Stimulated activated naive CD8-positive, alpha-beta T cell treated with anti-CD3 and anti-CD28 coated beads, Interleukin-15, Interleukin-2, amounts not matched to agents 100 ng/mL and 50 ng/mL, for 24 hours (primary cell): ENCODE measurements around the gene PLPP7.
A peak's percentile ranks its signal among the peaks of the same experiment; 100 is the strongest.

Experiments
- H3K27ac Mint-ChIP-seq: one replicate; pipeline ENCODE4 v1.8.0; 2021; ENCODE audit warnings: mild to moderate bottlenecking, mixed read lengths
- H3K27me3 Mint-ChIP-seq: one replicate; pipeline ENCODE4 v1.8.0; 2021; ENCODE audit warnings: mixed read lengths
- H3K36me3 Mint-ChIP-seq: one replicate; pipeline ENCODE4 v1.8.0; 2021; ENCODE audit warnings: low read depth, mixed read lengths
- H3K4me1 Mint-ChIP-seq: one replicate; pipeline ENCODE4 v1.8.0; 2021; ENCODE audit warnings: low read depth, mixed read lengths
- H3K4me3 Mint-ChIP-seq: one replicate; pipeline ENCODE4 v1.8.0; 2021; ENCODE audit warnings: mild to moderate bottlenecking, mixed read lengths
- H3K9me3 Mint-ChIP-seq: one replicate; pipeline ENCODE4 v1.8.0; 2021; ENCODE audit warnings: mixed read lengths

PLPP7 gene

DNA sequence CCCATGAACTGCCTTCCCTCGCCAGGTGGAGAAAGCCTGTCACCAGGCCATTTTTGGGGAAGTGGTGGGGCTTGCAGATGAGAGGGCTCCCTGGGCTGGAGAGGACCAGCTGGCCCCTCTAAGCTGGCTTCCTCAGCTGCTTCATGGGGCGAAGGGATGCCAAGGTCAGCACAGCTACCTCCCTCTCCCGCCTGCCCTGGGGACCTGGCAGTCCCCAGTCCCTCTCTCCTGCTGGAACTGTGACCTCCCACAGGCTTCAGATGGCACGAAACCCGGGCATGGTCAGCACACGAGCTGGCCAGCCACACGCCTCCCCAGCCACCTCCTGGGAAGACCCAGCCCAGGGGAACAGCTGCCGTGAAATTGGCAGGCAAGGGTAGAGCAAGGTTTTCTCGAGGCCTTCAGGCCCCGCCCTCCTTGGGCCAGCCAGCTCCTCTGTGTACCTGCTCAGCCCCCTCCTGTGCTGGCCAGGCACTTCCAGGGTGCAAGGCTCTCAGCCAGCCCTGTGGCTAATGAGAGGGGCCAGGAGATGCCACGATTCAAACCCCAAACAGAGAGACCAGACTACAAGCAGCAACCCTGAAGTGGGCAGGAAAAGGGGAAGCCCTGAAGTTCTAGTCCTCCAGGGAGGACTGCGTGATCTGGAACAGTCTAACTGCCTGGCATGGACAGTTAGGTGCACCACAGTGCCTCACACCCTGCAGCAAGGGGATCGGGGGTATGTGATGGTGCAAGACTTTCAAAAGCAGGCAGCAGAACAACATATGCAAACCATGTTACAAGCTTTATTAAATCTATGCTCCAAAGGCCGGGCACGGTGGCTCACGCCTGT lies 12.9 kb downstream of the PLPP7 start:
- Mint-ChIP-seq H3K27ac (no peak overlapping the region), H3K36me3 (no peaks in the 10 kb centered on the region), H3K4me3 (no peak overlapping the region), H3K9me3 (no peaks in the 10 kb centered on the region), H3K27me3 (no peaks in the 10 kb centered on the region), H3K4me1 (no peaks in the 10 kb centered on the region)

- H3K27ac Mint-ChIP-seq = no peak overlapping the region
- H3K9me3 Mint-ChIP-seq = no peaks in the 10 kb centered on the region
- H3K4me1 Mint-ChIP-seq = no peaks in the 10 kb centered on the region
- H3K4me3 Mint-ChIP-seq = no peak overlapping the region
- H3K36me3 Mint-ChIP-seq = no peaks in the 10 kb centered on the region
- no peaks in the 10 kb centered on the region for H3K27me3 Mint-ChIP-seq
These were observed 14.1 kb downstream of the PLPP7 start for GRCh38 chr9:131303381-131304321.

- H3K9me3 Mint-ChIP-seq = no peaks in the 10 kb centered on the region
- H3K36me3 Mint-ChIP-seq = no peaks in the 10 kb centered on the region
- H3K4me1 Mint-ChIP-seq = no peaks in the 10 kb centered on the region
- no peaks in the 10 kb centered on the region for H3K27me3 Mint-ChIP-seq
- H3K4me3 Mint-ChIP-seq = no peak overlapping the region
- H3K27ac Mint-ChIP-seq = no peak overlapping the region
These were observed 15.3 kb downstream of the PLPP7 start for GRCh38 chr9:131304676-131305355.

DNA sequence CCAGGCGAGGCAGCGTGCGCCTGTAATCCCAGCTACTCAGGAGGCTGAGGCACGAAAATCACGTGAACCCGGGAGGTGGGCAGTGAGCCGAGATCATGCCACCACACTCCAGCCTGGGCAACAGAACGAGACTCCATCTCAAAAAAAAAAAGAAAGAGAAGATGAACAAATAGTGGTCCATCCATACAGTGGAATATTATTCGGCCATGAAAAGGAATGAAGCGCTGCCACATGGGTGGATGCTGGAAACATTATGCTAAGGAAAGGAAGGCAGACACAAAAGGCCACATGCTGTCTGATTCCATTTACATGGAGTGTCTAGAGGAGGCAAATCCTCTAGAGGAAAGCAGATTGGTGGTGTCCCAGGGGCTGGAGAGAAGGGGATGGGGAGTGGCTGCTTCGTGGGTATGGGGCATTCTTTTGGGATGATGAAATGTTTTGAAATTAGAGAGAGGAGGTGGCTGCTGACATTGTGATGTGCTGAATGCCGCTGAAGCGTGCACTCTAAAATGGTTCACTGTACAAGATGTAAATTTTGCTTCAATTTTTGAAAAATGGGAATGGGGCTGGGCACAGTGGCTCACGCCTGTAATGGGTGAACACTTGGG lies 17.0 kb downstream of the PLPP7 start:
- H3K27ac Mint-ChIP-seq = no peak overlapping the region

GRCh38 chr9:131307974-131308373 lies 18.5 kb downstream of the PLPP7 start:
- no peak overlapping the region for H3K4me3 Mint-ChIP-seq
- no peaks in the 10 kb centered on the region for H3K9me3 Mint-ChIP-seq
- H3K4me1 Mint-ChIP-seq = peaks cover 9% of the 10 kb centered on the region
- H3K36me3 Mint-ChIP-seq = no peaks in the 10 kb centered on the region
- H3K27ac Mint-ChIP-seq = no peak overlapping the region
- no peaks in the 10 kb centered on the region for H3K27me3 Mint-ChIP-seq

More for the DNA sequence above, 17.0 kb downstream of the PLPP7 start:
- Mint-ChIP-seq H3K9me3 (no peaks in the 10 kb centered on the region), H3K27me3 (no peaks in the 10 kb centered on the region), H3K36me3 (no peaks in the 10 kb centered on the region), H3K4me1 (peaks cover 9% of the 10 kb centered on the region), H3K4me3 (no peak overlapping the region)

DNA sequence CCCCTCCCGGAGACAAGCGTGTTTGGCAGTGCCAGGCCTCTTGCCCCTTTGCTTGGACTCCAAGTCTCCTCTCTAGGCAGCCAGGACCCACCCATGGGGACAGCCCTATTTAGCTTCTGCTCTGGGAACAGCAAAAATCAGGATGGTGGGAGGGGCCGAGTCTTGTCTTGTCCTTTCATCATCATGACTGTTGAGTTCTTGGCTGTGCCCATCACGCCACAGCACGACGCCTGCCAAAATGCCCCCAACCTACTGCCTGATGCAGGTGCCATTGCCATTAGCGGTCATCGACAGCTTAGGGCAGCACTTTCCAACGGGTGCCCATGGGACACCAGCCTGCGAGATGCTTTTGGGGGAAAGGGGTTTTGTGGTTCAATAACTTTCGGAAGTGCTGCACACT lies 18.9 kb downstream of the PLPP7 start:
- Mint-ChIP-seq H3K9me3 (no peaks in the 10 kb centered on the region), H3K36me3 (no peaks in the 10 kb centered on the region), H3K4me1 (peaks cover 9% of the 10 kb centered on the region), H3K27ac (no peak overlapping the region), H3K27me3 (no peaks in the 10 kb centered on the region), H3K4me3 (no peak overlapping the region)

- Mint-ChIP-seq H3K4me3 (no peak overlapping the region), H3K9me3 (no peaks in the 10 kb centered on the region), H3K4me1 (peaks cover 9% of the 10 kb centered on the region), H3K27me3 (no peaks in the 10 kb centered on the region), H3K27ac (no peak overlapping the region), H3K36me3 (no peaks in the 10 kb centered on the region)
These were observed 19.5 kb downstream of the PLPP7 start for GRCh38 chr9:131308906-131309529.

GRCh38 chr9:131309530-131310276 lies 20.2 kb downstream of the PLPP7 start:
- H3K4me3 Mint-ChIP-seq = no peak overlapping the region
- H3K27me3 Mint-ChIP-seq = no peaks in the 10 kb centered on the region

DNA sequence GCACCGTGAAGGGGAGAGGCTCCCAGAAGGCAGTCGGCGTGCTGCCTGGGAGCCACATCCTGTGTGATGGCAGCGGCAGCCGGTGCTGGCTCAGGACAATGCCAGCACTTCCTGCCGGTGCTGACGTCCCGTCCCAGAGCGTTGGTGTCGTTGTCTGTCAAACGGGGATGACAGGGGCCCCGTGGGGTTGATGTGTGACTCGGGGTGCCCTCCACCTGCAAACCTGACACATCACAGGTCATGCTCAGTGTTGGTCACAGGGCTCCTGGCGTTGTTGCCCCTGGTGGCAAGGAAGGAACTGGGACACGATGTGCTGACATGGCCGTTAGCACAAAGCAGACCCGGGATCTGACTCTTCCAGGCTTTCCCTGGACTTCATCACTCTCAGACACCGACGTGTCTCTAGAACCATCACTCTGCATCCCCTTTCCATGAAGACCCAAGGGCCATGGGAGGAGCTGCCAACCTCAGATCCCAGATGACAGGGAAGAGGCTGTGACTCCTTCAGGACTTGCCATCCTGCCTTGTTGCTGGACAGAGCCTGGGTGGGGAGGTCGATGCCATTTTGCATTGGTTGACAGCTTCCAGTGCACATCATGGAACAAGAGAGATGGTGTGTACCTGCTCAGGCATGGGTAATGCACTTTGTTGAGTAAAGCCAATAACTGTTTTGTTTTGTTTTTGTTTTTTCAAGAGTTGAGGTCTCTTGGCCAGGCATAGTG lies 21.5 kb downstream of the PLPP7 start:
- peaks cover 9% of the 10 kb centered on the region for H3K4me1 Mint-ChIP-seq
- no peaks in the 10 kb centered on the region for H3K36me3 Mint-ChIP-seq
- H3K4me3 Mint-ChIP-seq = peak overlapping the region; percentile 41
- H3K9me3 Mint-ChIP-seq = no peaks in the 10 kb centered on the region
- peak overlapping the region; percentile 70 for H3K27ac Mint-ChIP-seq
- no peaks in the 10 kb centered on the region for H3K27me3 Mint-ChIP-seq

More at GRCh38 chr9:131309530-131310276, 20.2 kb downstream of the PLPP7 start:
- no peaks in the 10 kb centered on the region for H3K9me3 Mint-ChIP-seq
- H3K27ac Mint-ChIP-seq = no peak overlapping the region
- H3K36me3 Mint-ChIP-seq = no peaks in the 10 kb centered on the region
- peaks cover 9% of the 10 kb centered on the region for H3K4me1 Mint-ChIP-seq

DNA sequence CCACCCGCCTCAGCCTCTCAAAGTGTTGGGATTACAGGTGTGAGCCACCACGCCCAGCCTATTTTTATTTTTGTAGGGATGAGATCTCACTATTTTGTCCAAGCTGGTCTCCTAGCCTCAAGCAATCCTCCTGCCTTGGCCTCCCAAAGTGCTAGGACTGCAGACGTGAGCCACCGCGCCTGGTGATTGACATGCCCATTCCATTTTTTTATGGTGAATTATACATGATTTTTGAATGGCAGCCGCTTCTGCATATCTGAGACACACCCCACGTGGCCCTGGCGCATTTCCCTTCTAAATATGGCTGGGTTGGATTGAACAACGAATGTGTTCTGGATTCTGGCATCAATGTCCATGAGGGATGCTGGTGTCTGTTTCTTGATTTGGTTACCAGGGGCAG lies 22.7 kb downstream of the PLPP7 start:
- no peak overlapping the region for H3K4me3 Mint-ChIP-seq
- H3K4me1 Mint-ChIP-seq = peaks cover 9% of the 10 kb centered on the region
- H3K27ac Mint-ChIP-seq = no peak overlapping the region
- H3K27me3 Mint-ChIP-seq = no peaks in the 10 kb centered on the region
- H3K36me3 Mint-ChIP-seq = no peaks in the 10 kb centered on the region
- no peaks in the 10 kb centered on the region for H3K9me3 Mint-ChIP-seq

GRCh38 chr9:131312822-131313770 lies 23.6 kb downstream of the PLPP7 start:
- Mint-ChIP-seq H3K27ac (no peak overlapping the region), H3K4me3 (no peak overlapping the region), H3K9me3 (no peaks in the 10 kb centered on the region), H3K4me1 (peaks cover 9% of the 10 kb centered on the region), H3K36me3 (no peaks in the 10 kb centered on the region), H3K27me3 (no peaks in the 10 kb centered on the region)

DNA sequence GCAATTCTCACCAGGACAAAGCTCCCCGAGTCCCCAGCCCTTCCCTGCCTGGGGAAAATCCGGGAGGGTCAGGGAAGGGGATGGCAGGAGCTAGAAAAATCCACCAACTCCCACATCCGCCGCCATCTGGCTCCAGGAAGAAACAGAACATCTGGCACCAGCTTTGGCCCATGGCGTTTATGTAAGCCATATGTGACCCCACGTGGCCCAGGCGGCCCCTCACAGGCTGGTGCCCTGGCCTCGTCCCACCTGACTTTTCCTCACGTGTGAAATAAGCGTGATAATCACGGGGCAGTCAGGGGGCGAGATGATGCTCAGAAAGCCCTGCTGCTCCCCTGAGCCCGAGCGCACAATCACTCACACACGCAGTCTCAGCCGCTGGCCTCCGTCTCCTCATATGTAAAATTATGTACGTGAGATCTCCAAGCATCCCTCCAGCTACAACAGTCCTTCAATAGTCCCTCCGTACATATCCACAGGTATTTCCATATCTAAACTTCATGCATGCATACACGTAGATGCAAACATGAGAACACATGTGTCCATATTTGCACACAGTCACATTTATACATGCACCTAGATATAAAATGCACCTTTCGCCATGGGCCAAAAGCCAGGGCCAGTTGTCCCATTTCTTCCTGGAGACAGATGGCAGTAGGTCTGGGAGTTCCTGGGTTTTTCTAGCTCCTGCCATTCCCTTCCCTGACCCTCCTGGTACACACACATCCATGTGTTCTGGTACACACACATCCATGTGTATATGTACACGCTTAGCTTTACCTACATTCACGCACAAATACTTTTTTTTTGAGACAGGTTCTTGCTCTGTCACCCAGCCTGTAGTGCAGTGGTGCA lies 28.9 kb downstream of the PLPP7 start:
- H3K27ac Mint-ChIP-seq = no peak overlapping the region
- no peak overlapping the region for H3K4me3 Mint-ChIP-seq
- no peaks in the 10 kb centered on the region for H3K4me1 Mint-ChIP-seq
- H3K9me3 Mint-ChIP-seq = no peaks in the 10 kb centered on the region
- H3K36me3 Mint-ChIP-seq = no peaks in the 10 kb centered on the region
- H3K27me3 Mint-ChIP-seq = no peaks in the 10 kb centered on the region
